HL-60/S4 treated with retinoic acid at 250 ng/mL for 4 days and 3 days (cell line): Measurements from ENCODE around the gene PCDHGB2.
"Not testable (repeated sequence)": the region's sequence is repeated elsewhere in the genome, so short reads cannot be mapped to it uniquely, and the experiment has no call there.

ENCODE experiments used
- in situ Hi-C: fragments of 300-500 bp; cut with MboI; formaldehyde crosslinking; loops from 2 replicates; pipeline ENCODE4 v1.7.0; 2022; ENCODE audit warnings: low sequenced_read_pairs

The PCDHGB2 gene

GRCh38 chr5:141349917-141350619, 9.7 kb upstream of the PCDHGB2 start, which contains the start of gene PCDHGB1:
Gene PCDHGB1 (plus strand): TSS chr5:141350099. CDS start chr5:141350261, 162 bp downstream.
- in situ Hi-C loops, result no loop called here

GRCh38 chr5:141351591-141351990, 8.2 kb upstream of the PCDHGB2 start:
- in situ Hi-C loops, result no loop called here

GRCh38 chr5:141354900-141355469, 4.8 kb upstream of the PCDHGB2 start, which contains the start of gene PCDHGA4:
Gene PCDHGA4 (plus strand): TSS chr5:141355021. CDS start chr5:141355108, 87 bp downstream.
- in situ Hi-C loops, result no loop called here

- in situ Hi-C loops, result no loop called here
Observed at GRCh38 chr5:141355641-141356040, 4.2 kb upstream of the PCDHGB2 start.

- in situ Hi-C loops, result no loop called here
Observed at GRCh38 chr5:141356133-141356532, 3.7 kb upstream of the PCDHGB2 start.

- in situ Hi-C loops, result no loop called here
Observed at GRCh38 chr5:141356950-141357349, 2.8 kb upstream of the PCDHGB2 start.

GRCh38 chr5:141360685-141361084, 891 bp downstream of the PCDHGB2 start:
- in situ Hi-C loops, result no loop called here

GRCh38 chr5:141362719-141363118, 2.9 kb downstream of the PCDHGB2 start:
- in situ Hi-C loops, result no loop called here

- in situ Hi-C loops, result no loop called here
Observed at GRCh38 chr5:141363952-141364660, 4.3 kb downstream of the PCDHGB2 start, which contains the start of gene PCDHGA5. Gene PCDHGA5 (plus strand): TSS chr5:141364162. CDS start chr5:141364331, 169 bp downstream.

GRCh38 chr5:141366016-141366896, 6.5 kb downstream of the PCDHGB2 start:
- in situ Hi-C loops, result no loop called here

GRCh38 chr5:141369994-141370848, 10.4 kb downstream of the PCDHGB2 start, which contains the start of gene PCDHGB3:
Gene PCDHGB3 (plus strand): TSS chr5:141370242. CDS start chr5:141370395, 153 bp downstream.
- in situ Hi-C loops, result no loop called here

- in situ Hi-C loops, result no loop called here
Observed at GRCh38 chr5:141371572-141372475, 12.0 kb downstream of the PCDHGB2 start.

- in situ Hi-C loops, result no loop called here
Observed at GRCh38 chr5:141373673-141374317, 14.0 kb downstream of the PCDHGB2 start, which contains the start of gene PCDHGA6. Gene PCDHGA6 (plus strand): TSS chr5:141373891. CDS start chr5:141374084, 193 bp downstream.

- in situ Hi-C loops, result no loop called here
Observed at GRCh38 chr5:141374627-141375026, 14.8 kb downstream of the PCDHGB2 start.

GRCh38 chr5:141375444-141376155, 15.8 kb downstream of the PCDHGB2 start:
- in situ Hi-C loops, result not testable (repeated sequence)

- in situ Hi-C loops, result no loop called here
Observed at GRCh38 chr5:141382469-141383294, 22.9 kb downstream of the PCDHGB2 start, which contains the start of gene PCDHGA7. Gene PCDHGA7 (plus strand): TSS chr5:141382742. CDS start chr5:141382900, 158 bp downstream.
